Left lung (tissue), 10 donors: ENCODE data around the gene DHRS7C. TPM values are rescaled to one million over a fixed set of nuclear protein-coding genes. Genes with fewer than 3 reads are reported as not detected.

Experiments used
- ATAC-seq: fragments of 200-7000 bp; cut with Tn5 transposase; one replicate; pipeline ENCODE4 v1.9.1; 2020; ENCODE audit warnings: moderate library complexity
- DNase-seq, 4 donors: peaks; one replicate each; pipeline ENCODE4 v3.0.0-alpha.2; 2013 to 2020
- H3K27ac ChIP-seq, 2 donors: fragments of 200-600 bp; sonication (generic) in 1 of 2; one replicate each; pipeline versions ENCODE4 v1.5.0 to v1.8.0; 2020 to 2021
- H3K27me3 ChIP-seq, 2 donors: fragments of 200-600 bp; sonication (generic) in 1 of 2; one replicate each; pipeline versions ENCODE4 v1.5.0 to v1.8.0; 2020 to 2021
- H3K36me3 ChIP-seq, 2 donors: fragments of 200-600 bp; sonication (generic) in 1 of 2; one replicate each; pipeline versions ENCODE4 v1.5.0 to v1.8.0; 2020 to 2021
- H3K4me1 ChIP-seq, 2 donors: fragments of 200-600 bp; one replicate each; pipeline ENCODE4 v1.8.0; 2021
- H3K4me3 ChIP-seq, 2 donors: fragments of 200-600 bp; sonication (generic) in 1 of 2; one replicate each; pipeline versions ENCODE4 v1.5.0 to v1.8.0; 2020 to 2021; ENCODE audit warnings: mild to moderate bottlenecking in 1 of 2
- H3K9me3 ChIP-seq, 2 donors: fragments of 200-600 bp; sonication (generic) in 1 of 2; one replicate each; pipeline versions ENCODE4 v1.5.0 to v1.8.0; 2020 to 2021
- CTCF ChIP-seq, 2 donors: fragments of 200-600 bp; sonication (generic) in 1 of 2; IDR thresholded peaks; one replicate each; pipeline versions ENCODE4 v1.5.0 to v1.8.0; 2021; ENCODE audit warnings: antibody characterized with exemption in 2 of 2
- intact Hi-C, 2 donors: fragments of 100-400 bp; cut with DNase I; formaldehyde crosslinking; loops; one replicate each; pipeline versions ENCODE4 v1.11.2 to v1.14.2; 2022
- polyA plus RNA-seq, 6 donors: library from polyadenylated mRNA; unstranded; fragments of 120-200 nt; gene quantifications; one replicate each; pipeline ENCODE4 v1.2.1, GENCODE V29; 2013; ENCODE audit not compliant: insufficient read length in 6 of 6
- total RNA-seq, 2 donors: library from RNA; stranded (reverse); fragmentation: NEBNext Ultra II Directional; extraction: Animal tissue kit (Norgen Biotek cat#: 25700); gene quantifications; one replicate each; pipeline ENCODE4 v1.2.1, GENCODE V29; 2021
- donor health status: DM: no; HTN: yes; CAD: no.
- donor health status: DM: no; HTN: no; CAD: no.

DHRS7C gene
- total and polyA plus RNA-seq, 8 donors: 0.13 TPM; not detected in 7

DNA sequence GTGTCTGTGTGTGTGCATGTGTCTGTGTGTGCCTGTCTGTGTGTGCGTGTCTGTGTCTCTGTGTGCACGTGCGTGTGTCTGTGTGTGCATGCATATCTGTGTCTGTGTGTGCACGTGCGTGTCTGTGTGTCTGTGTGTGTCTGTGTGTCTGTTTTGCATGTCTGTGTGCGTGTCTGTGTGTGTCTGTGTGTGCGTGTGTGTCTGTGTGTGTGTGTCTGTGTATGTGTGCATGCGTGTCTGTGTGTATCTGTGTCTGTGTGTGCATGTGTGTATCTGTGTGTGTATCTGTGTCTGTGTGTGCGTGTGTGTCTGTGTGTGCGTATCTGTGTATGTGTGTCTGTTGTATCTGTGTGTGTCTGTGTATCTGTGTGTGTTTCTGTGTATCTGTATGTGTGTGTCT, 25.1 kb upstream of the DHRS7C start:
- no peak overlapping the region for H3K4me3 ChIP-seq
- no peaks in the 10 kb centered on the region for H3K4me1 ChIP-seq
- TF ChIP-seq CTCF (IDR thresholded peaks at IDR 0.05): no peak
- DNase-seq (no peak), ATAC-seq (no peak)
- no peak overlapping the region for H3K27ac ChIP-seq
- no peaks in the 10 kb centered on the region for H3K9me3 ChIP-seq
- intact Hi-C loops: no loop called here
- peaks cover 0 to 6% of the 10 kb centered on the region in 2 donors for H3K27me3 ChIP-seq
- no peaks in the 10 kb centered on the region for H3K36me3 ChIP-seq

DNA sequence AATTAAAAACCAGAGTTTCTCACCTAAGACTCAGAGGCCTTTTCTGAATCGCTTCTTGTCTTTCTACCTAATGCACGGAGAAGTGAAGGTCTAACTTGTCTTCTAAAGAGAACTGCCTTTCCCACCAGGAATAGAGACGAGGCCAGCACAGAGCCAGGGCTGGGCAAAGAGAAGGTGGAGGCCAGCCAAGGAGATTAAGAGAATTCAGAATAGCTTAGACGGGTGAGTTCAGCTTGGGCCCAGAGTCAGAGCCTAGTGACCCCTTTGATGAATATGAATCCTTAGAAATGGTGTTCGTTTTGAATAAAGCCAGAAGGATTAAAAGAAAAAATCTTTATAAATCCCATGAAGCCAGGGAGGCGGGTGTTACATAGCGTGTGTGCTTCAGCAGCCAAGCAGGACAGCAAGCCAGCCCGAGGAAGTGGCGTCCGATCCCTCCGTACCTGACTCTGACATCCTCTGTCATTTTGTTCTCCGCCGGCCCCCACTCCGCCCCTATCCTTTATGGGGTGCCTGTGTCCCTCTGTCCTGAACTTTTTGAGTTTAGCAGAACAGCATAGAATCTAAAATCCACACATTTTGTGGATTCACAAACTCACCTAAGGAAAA, 23.0 kb upstream of the DHRS7C start:
- peaks cover 0 to 16% of the 10 kb centered on the region in 2 donors for H3K27me3 ChIP-seq
- no peaks in the 10 kb centered on the region for H3K36me3 ChIP-seq
- intact Hi-C loops: no loop called here
- no peaks in the 10 kb centered on the region for H3K9me3 ChIP-seq
- no peak for TF ChIP-seq CTCF (IDR thresholded peaks at IDR 0.05)
- no peaks in the 10 kb centered on the region for H3K4me1 ChIP-seq
- DNase-seq (no peak), ATAC-seq (no peak)
- no peak overlapping the region for H3K4me3 ChIP-seq
- no peak overlapping the region for H3K27ac ChIP-seq

- H3K4me1 ChIP-seq: no peaks in the 10 kb centered on the region
- H3K36me3 ChIP-seq: no peaks in the 10 kb centered on the region
- no peaks in the 10 kb centered on the region for H3K9me3 ChIP-seq
- intact Hi-C loops: no loop called here
- no peak overlapping the region for H3K27ac ChIP-seq
- H3K4me3 ChIP-seq: no peak overlapping the region
- H3K27me3 ChIP-seq: peaks cover 0 to 16% of the 10 kb centered on the region in 2 donors
- TF ChIP-seq CTCF (IDR thresholded peaks at IDR 0.05): no peak
- no peak for ATAC-seq
- no peak for DNase-seq
These were observed 21.8 kb upstream of the DHRS7C start for GRCh38 chr17:9813166-9813565.

DNA sequence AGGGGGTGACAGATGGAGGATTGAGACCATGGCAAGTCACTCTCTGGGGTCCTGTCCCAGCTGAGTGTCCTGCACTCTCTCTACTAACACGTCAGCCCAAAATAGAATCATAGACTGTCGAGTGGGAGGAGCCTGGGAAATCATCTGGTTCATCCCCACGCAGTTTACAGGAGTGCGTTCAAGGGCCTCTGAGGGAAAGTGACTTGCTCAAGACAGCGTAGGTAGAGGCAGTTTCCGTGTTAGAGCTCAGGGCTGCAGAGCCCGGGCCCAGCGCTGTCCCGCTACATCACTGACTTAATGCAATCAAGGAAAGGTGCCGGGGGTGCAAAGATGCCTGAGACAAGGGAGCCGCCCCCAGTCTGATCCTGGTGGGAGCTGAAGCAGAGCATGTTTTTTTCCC, 20.1 kb upstream of the DHRS7C start:
- H3K4me1 ChIP-seq: no peaks in the 10 kb centered on the region
- intact Hi-C loops: loop anchor here in 1 of 2 donors (2.0 kb wide), 1 partner anchor 19 kb away; no protein-coding TSS in a partner anchor
- no peaks in the 10 kb centered on the region for H3K36me3 ChIP-seq
- H3K4me3 ChIP-seq: no peak overlapping the region
- ATAC-seq (no peak), DNase-seq (no peak)
- no peak overlapping the region for H3K27ac ChIP-seq
- H3K27me3 ChIP-seq: peaks cover 0 to 16% of the 10 kb centered on the region in 2 donors
- H3K9me3 ChIP-seq: no peaks in the 10 kb centered on the region
- no peak for TF ChIP-seq CTCF (IDR thresholded peaks at IDR 0.05)

- ATAC-seq (no peak), DNase-seq (no peak)
- no peaks in the 10 kb centered on the region for H3K36me3 ChIP-seq
- no peak for TF ChIP-seq CTCF (IDR thresholded peaks at IDR 0.05)
- peaks cover 0 to 16% of the 10 kb centered on the region in 2 donors for H3K27me3 ChIP-seq
- H3K4me3 ChIP-seq: no peak overlapping the region
- H3K27ac ChIP-seq: no peak overlapping the region
- H3K4me1 ChIP-seq: no peaks in the 10 kb centered on the region
- H3K9me3 ChIP-seq: no peaks in the 10 kb centered on the region
- intact Hi-C loops: loop anchor here in 1 of 2 donors (2.0 kb wide), 1 partner anchor 18 kb away; no protein-coding TSS in a partner anchor
These were observed 19.7 kb upstream of the DHRS7C start for GRCh38 chr17:9811086-9811485.
